Esophagus squamous epithelium (tissue), 5 donors: ENCODE data around the gene WDFY3. TPM values are rescaled to one million over a fixed set of nuclear protein-coding genes. Genes with fewer than 3 reads are reported as not detected.

Source experiments
- DNase-seq: peaks from one replicate; lab custom pipeline; 2025; lab: John Stamatoyannopoulos, UW
- H3K27ac ChIP-seq, 4 donors: fragments of 200-600 bp; sonication (generic); one replicate each; pipeline ENCODE4 v1.5.1; 2016 to 2019; ENCODE audit warnings: mild to moderate bottlenecking in 1 of 4
- H3K27me3 ChIP-seq, 4 donors: fragments of 200-600 bp; sonication (generic); 1 replicate in 3 of 4; 2 replicates in 1 of 4; pipeline versions ENCODE4 v1.5.1 to v1.6.0; 2017 to 2021; ENCODE audit warnings: antibody characterized with exemption in 1 of 4
- H3K36me3 ChIP-seq, 3 donors: fragments of 200-600 bp; sonication (generic); one replicate each; pipeline ENCODE4 v1.5.1; 2016 to 2019
- H3K4me1 ChIP-seq, 3 donors: fragments of 200-600 bp; sonication (generic); one replicate each; pipeline ENCODE4 v1.5.1; 2017 to 2019
- H3K4me3 ChIP-seq, 4 donors: fragments of 200-600 bp; sonication (generic); 1 replicate in 3 of 4; 2 replicates in 1 of 4; pipeline ENCODE4 v1.5.1; 2016 to 2019; ENCODE audit warnings: mild to moderate bottlenecking in 2 of 4, moderate library complexity in 1 of 4
- H3K9me3 ChIP-seq, 3 donors: fragments of 200-600 bp; sonication (generic); one replicate each; pipeline ENCODE4 v1.5.1; 2016 to 2019
- POLR2A ChIP-seq, 4 donors: fragments of 450-650 bp; IDR thresholded peaks; one replicate each; pipeline ENCODE4 v1.6.1; 2017; ENCODE audit warnings: antibody characterized with exemption in 4 of 4, mild to moderate bottlenecking in 4 of 4, moderate library complexity in 3 of 4
- WGBS, 2 donors: methylation state at CpG; one replicate each; pipeline ENCODE4 v1.1.5; 2018; 5-methylcytosine and 5-hydroxymethylcytosine counted together
- intact Hi-C: fragments of 100-400 bp; cut with DNase I; formaldehyde crosslinking; loops from one replicate; pipeline ENCODE4 v1.15.0; 2022
- total RNA-seq, 4 donors: library from RNA; depleted of rRNA; stranded (reverse); fragments of >200 nt; gene quantifications; one replicate each; pipeline ENCODE4 v1.1.0, GENCODE V29; 2016
- TF ChIP-seq, protein P1 (sequence below), 6 experiments: fragments of 450-650 bp in 4 of 6; fragments of 200-600 bp in 2 of 6; sonication (generic) in 2 of 6; IDR thresholded peaks; one replicate each; pipeline ENCODE4 v1.5.1; 2016 to 2019; ENCODE audit warnings: antibody characterized with exemption in 6 of 6, mild to moderate bottlenecking in 4 of 6, moderate library complexity in 4 of 6
- donor health status: DM: yes; HTN: yes; CAD: no.

Gene WDFY3
- total RNA-seq, 4 donors from 2014 or later, result 30.9 to 70.0 (median 42.2) TPM

DNA sequence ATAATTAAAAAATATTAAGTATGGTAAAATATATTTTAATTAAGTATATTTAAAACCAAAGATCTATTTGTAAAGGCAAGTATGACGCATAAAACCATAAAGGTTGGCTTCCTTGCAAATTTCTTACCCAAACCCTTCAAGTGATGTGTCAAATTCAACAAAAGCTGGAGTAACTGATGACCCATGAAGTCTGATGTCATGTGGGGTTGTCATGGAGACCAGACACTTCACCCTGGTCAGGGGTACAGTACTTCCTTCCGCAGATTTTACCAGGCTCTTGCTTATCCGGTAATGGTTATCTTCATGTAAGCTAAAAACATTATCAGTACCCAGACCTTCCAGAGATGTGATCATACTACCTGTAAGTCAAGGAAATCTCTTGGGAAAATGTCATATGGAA lies 170.1 kb downstream of the WDFY3 start:
- Histone ChIP-seq H3K36me3 (peaks cover 0 to 87% (median 0%) of the 10 kb centered on the region in 3 donors), H3K27ac (no peak overlapping the region), H3K9me3 (no peaks in the 10 kb centered on the region), H3K4me1 (no peaks in the 10 kb centered on the region), H3K27me3 (no peaks in the 10 kb centered on the region), H3K4me3 (no peak overlapping the region)
- intact Hi-C loops, result no loop called here
- TF ChIP-seq POLR2A (IDR thresholded peaks at IDR 0.05), result no peak
- TF ChIP-seq, protein P1, sequence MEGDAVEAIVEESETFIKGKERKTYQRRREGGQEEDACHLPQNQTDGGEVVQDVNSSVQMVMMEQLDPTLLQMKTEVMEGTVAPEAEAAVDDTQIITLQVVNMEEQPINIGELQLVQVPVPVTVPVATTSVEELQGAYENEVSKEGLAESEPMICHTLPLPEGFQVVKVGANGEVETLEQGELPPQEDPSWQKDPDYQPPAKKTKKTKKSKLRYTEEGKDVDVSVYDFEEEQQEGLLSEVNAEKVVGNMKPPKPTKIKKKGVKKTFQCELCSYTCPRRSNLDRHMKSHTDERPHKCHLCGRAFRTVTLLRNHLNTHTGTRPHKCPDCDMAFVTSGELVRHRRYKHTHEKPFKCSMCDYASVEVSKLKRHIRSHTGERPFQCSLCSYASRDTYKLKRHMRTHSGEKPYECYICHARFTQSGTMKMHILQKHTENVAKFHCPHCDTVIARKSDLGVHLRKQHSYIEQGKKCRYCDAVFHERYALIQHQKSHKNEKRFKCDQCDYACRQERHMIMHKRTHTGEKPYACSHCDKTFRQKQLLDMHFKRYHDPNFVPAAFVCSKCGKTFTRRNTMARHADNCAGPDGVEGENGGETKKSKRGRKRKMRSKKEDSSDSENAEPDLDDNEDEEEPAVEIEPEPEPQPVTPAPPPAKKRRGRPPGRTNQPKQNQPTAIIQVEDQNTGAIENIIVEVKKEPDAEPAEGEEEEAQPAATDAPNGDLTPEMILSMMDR (IDR thresholded peaks at IDR 0.05), result no peak
- 93 to 94% methylated on average over 3 of the region's 3 CpGs for WGBS, 2 donors
- DNase-seq, result no peak

- 61 to 82% methylated on average over 4 of the region's 4 CpGs for WGBS, 2 donors
These were observed 173.9 kb downstream of the WDFY3 start for GRCh38 chr4:84792366-84793301.

DNA sequence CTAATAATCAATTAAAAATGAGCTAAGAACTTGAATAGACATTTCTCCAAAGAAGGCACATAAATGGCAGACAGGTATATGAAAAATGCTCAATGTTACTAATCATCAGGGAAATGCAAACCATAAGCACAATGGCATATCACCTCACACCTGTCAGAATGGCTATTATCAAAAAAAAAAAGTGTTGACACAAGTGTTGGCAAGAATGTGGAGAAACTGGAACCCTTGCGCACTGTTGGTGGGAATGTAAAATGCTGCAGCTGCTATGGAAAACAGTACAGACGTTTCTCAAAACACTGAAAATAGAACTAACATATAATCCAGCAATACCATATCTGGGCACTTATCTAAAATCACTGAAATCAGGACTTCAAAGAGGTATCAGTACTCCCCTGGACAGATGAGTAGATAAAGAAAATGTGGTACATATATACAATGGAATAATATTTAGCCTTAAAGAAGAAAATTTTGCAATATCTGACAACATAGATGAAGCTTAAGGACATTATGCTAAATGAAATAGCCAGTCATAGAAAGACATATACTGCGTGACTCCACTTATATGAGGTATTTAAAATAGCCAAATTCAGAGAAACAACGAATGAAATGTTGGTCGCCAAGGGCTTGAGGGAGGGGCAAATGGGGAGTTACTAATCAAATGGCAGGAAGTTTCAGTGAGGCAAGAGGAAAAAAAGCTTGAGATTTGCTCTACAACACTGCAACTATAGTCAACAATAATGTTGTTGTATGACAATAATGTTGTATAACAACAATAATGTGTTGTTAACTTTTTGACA lies 175.5 kb downstream of the WDFY3 start:
- WGBS, 2 donors, result 80 to 90% methylated on average over 5 of the region's 5 CpGs
- no peaks in the 10 kb centered on the region for H3K9me3 ChIP-seq
- no peaks in the 10 kb centered on the region for H3K27me3 ChIP-seq
- no peak overlapping the region for H3K27ac ChIP-seq
- no peaks in the 10 kb centered on the region for H3K4me1 ChIP-seq
- peaks cover 0 to 97% (median 4%) of the 10 kb centered on the region in 3 donors for H3K36me3 ChIP-seq
- no peak for DNase-seq
- intact Hi-C loops, result no loop called here
- TF ChIP-seq, protein P1 (IDR thresholded peaks at IDR 0.05), result no peak
- no peak for TF ChIP-seq POLR2A (IDR thresholded peaks at IDR 0.05)
- no peak overlapping the region for H3K4me3 ChIP-seq

More at GRCh38 chr4:84792366-84793301, 173.9 kb downstream of the WDFY3 start:
- peaks cover 0 to 90% (median 0%) of the 10 kb centered on the region in 3 donors for H3K36me3 ChIP-seq
- no peak for DNase-seq
- no peaks in the 10 kb centered on the region for H3K9me3 ChIP-seq
- TF ChIP-seq POLR2A (IDR thresholded peaks at IDR 0.05), result no peak
- TF ChIP-seq, protein P1 (IDR thresholded peaks at IDR 0.05), result no peak
- no peaks in the 10 kb centered on the region for H3K27me3 ChIP-seq
- H3K4me3 ChIP-seq, result no peak overlapping the region
- H3K27ac ChIP-seq, result no peak overlapping the region
- intact Hi-C loops, result no loop called here
- no peaks in the 10 kb centered on the region for H3K4me1 ChIP-seq

- Histone ChIP-seq H3K36me3 (peaks cover 12 to 100% (median 12%) of the 10 kb centered on the region in 3 donors), H3K9me3 (no peaks in the 10 kb centered on the region), H3K27ac (no peak overlapping the region), H3K4me3 (no peak overlapping the region), H3K4me1 (no peaks in the 10 kb centered on the region), H3K27me3 (no peaks in the 10 kb centered on the region)
- TF ChIP-seq, protein P1 (IDR thresholded peaks at IDR 0.05), result no peak
- no peak for DNase-seq
- intact Hi-C loops, result no loop called here
- 81 to 92% methylated on average over 1 of the region's 1 CpG for WGBS, 2 donors
These were observed 180.0 kb downstream of the WDFY3 start for GRCh38 chr4:84786478-84786877.
